IPS-15b (cell line): Measurements from ENCODE around the gene CERS6.

Experiments used
- H3K27me3 ChIP-seq: one replicate; pipeline ENCODE4 v1.6.1; 2013; ENCODE audit warnings: low read length; ENCODE audit not compliant: control insufficient read depth, insufficient read depth
- H3K36me3 ChIP-seq: one replicate; pipeline ENCODE4 v1.6.1; 2013; ENCODE audit warnings: low read length; ENCODE audit not compliant: control insufficient read depth, insufficient read depth
- H3K4me1 ChIP-seq: one replicate; pipeline ENCODE4 v1.6.1; 2013; ENCODE audit warnings: mild to moderate bottlenecking, low read length; ENCODE audit not compliant: control insufficient read depth, insufficient read depth
- H3K4me3 ChIP-seq: one replicate; pipeline ENCODE4 v1.5.1; 2013; ENCODE audit warnings: low read depth, low read length
- H3K9ac ChIP-seq: one replicate; pipeline ENCODE4 v1.6.1; 2013; ENCODE audit warnings: low read depth, mild to moderate bottlenecking, low read length
- H3K9me3 ChIP-seq: one replicate; pipeline ENCODE4 v1.6.1; 2013; ENCODE audit warnings: mild to moderate bottlenecking, low read length; ENCODE audit not compliant: control insufficient read depth, insufficient read depth

CERS6 gene

GRCh38 chr2:168679741-168680310 is 223.8 kb downstream of the CERS6 start:
- no peak overlapping the region for H3K9ac ChIP-seq
- H3K36me3 ChIP-seq: no peaks in the 10 kb centered on the region
- peaks cover 5% of the 10 kb centered on the region for H3K4me1 ChIP-seq
- no peak overlapping the region for H3K4me3 ChIP-seq
- no peaks in the 10 kb centered on the region for H3K9me3 ChIP-seq
- no peaks in the 10 kb centered on the region for H3K27me3 ChIP-seq

- Histone ChIP-seq H3K9me3 (no peaks in the 10 kb centered on the region), H3K9ac (no peak overlapping the region), H3K4me3 (no peak overlapping the region), H3K4me1 (peaks cover 5% of the 10 kb centered on the region), H3K27me3 (no peaks in the 10 kb centered on the region), H3K36me3 (no peaks in the 10 kb centered on the region)
These were observed 227.9 kb downstream of the CERS6 start for GRCh38 chr2:168683996-168684395.

GRCh38 chr2:168684921-168685599 is 229.0 kb downstream of the CERS6 start:
- H3K9me3 ChIP-seq: no peaks in the 10 kb centered on the region
- H3K4me1 ChIP-seq: peaks cover 5% of the 10 kb centered on the region
- no peak overlapping the region for H3K9ac ChIP-seq
- no peaks in the 10 kb centered on the region for H3K36me3 ChIP-seq
- H3K4me3 ChIP-seq: no peak overlapping the region
- H3K27me3 ChIP-seq: no peaks in the 10 kb centered on the region

- no peaks in the 10 kb centered on the region for H3K27me3 ChIP-seq
- H3K4me3 ChIP-seq: no peak overlapping the region
- H3K9ac ChIP-seq: no peak overlapping the region
- H3K36me3 ChIP-seq: no peaks in the 10 kb centered on the region
- peaks cover 5% of the 10 kb centered on the region for H3K4me1 ChIP-seq
- no peaks in the 10 kb centered on the region for H3K9me3 ChIP-seq
These were observed 229.8 kb downstream of the CERS6 start for GRCh38 chr2:168685600-168686451.

- Histone ChIP-seq H3K4me1 (peaks cover 5% of the 10 kb centered on the region), H3K9me3 (no peaks in the 10 kb centered on the region), H3K27me3 (no peaks in the 10 kb centered on the region), H3K9ac (no peak overlapping the region), H3K36me3 (no peaks in the 10 kb centered on the region), H3K4me3 (no peak overlapping the region)
These were observed 230.6 kb downstream of the CERS6 start for GRCh38 chr2:168686452-168687191.

GRCh38 chr2:168687314-168687713 is 231.2 kb downstream of the CERS6 start:
- Histone ChIP-seq H3K4me3 (no peak overlapping the region), H3K9me3 (no peaks in the 10 kb centered on the region), H3K36me3 (no peaks in the 10 kb centered on the region), H3K9ac (no peak overlapping the region), H3K27me3 (no peaks in the 10 kb centered on the region), H3K4me1 (peaks cover 5% of the 10 kb centered on the region)

- H3K4me3 ChIP-seq: no peak overlapping the region
- H3K4me1 ChIP-seq: no peaks in the 10 kb centered on the region
- no peaks in the 10 kb centered on the region for H3K27me3 ChIP-seq
- no peaks in the 10 kb centered on the region for H3K9me3 ChIP-seq
- no peaks in the 10 kb centered on the region for H3K36me3 ChIP-seq
- H3K9ac ChIP-seq: no peak overlapping the region
These were observed 234.4 kb downstream of the CERS6 start for GRCh38 chr2:168690381-168690885.

- no peak overlapping the region for H3K9ac ChIP-seq
- H3K4me1 ChIP-seq: no peaks in the 10 kb centered on the region
- H3K36me3 ChIP-seq: no peaks in the 10 kb centered on the region
These were observed 235.1 kb downstream of the CERS6 start for GRCh38 chr2:168691221-168691620.

GRCh38 chr2:168692132-168692744 is 236.2 kb downstream of the CERS6 start:
- Histone ChIP-seq H3K9me3 (no peaks in the 10 kb centered on the region), H3K9ac (no peak overlapping the region), H3K4me3 (no peak overlapping the region), H3K4me1 (no peaks in the 10 kb centered on the region), H3K27me3 (no peaks in the 10 kb centered on the region), H3K36me3 (no peaks in the 10 kb centered on the region)

More at GRCh38 chr2:168691221-168691620, 235.1 kb downstream of the CERS6 start:
- H3K9me3 ChIP-seq: no peaks in the 10 kb centered on the region
- H3K4me3 ChIP-seq: no peak overlapping the region
- no peaks in the 10 kb centered on the region for H3K27me3 ChIP-seq

GRCh38 chr2:168694173-168694572 is 238.1 kb downstream of the CERS6 start:
- Histone ChIP-seq H3K9ac (no peak overlapping the region), H3K4me3 (no peak overlapping the region), H3K27me3 (no peaks in the 10 kb centered on the region), H3K9me3 (no peaks in the 10 kb centered on the region), H3K4me1 (no peaks in the 10 kb centered on the region), H3K36me3 (no peaks in the 10 kb centered on the region)

GRCh38 chr2:168694866-168695265 is 238.8 kb downstream of the CERS6 start:
- no peaks in the 10 kb centered on the region for H3K9me3 ChIP-seq
- H3K27me3 ChIP-seq: no peaks in the 10 kb centered on the region
- no peaks in the 10 kb centered on the region for H3K4me1 ChIP-seq
- no peak overlapping the region for H3K9ac ChIP-seq
- H3K36me3 ChIP-seq: no peaks in the 10 kb centered on the region
- H3K4me3 ChIP-seq: no peak overlapping the region
